ENCODE results near the gene CELF4. TPM values are rescaled to one million over a fixed set of nuclear protein-coding genes. Genes with fewer than 3 reads are reported as not detected.

The CELF4 gene
- total RNA-seq, 1 experiment from 2014 or later: not detected

DNA sequence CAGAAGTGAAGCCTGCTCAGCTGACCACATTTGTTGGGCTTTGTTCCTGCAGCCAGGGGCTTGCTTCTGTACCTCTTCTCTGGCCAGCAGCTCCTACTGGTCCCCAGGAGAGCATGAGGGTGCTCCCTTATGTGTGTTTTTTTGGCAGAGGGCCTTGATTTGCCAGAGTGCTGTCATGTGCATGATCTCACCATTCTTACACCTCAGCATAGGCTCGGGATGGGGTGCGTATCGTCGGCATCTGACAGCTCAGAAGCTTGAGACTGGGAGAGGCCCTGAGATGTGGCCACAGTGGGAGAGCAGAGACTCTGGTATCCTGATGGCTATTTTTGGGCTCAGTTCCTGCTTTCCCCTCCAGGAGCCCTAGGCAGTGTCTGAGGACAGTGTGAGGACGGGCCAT is 71.2 kb downstream of the CELF4 start:
- DNase-seq (ENCODE audit: low spot score): no peak

DNA sequence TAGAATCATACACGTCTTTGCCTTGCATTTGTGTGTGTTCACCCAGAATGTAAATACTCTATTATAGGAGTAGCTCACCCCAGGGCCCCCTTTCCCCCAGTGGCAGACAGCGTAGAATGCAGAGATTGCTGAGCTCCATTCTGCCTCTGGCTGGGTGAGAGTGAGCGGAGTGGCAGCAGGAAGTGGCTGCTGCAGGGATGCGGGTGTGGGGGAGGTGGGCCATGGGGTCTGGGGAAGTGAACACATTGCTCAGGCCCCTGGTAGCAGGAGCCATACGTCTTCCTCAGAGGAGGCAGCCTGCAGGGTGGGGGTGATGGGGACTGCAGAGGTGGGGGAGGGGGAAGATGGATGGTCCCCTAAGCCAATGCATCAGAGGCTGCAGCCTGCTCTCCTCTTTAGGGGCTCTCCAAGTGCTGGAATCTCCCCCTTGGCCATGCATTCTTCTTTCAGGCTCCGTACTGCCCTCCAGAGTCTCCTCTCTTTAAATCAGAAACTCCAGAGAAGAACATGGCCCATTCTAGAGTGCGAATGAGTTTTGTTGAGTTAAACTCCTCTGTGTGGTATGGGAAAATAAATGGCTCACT is 72.2 kb downstream of the CELF4 start:
- DNase-seq (ENCODE audit: low spot score): no peak

DNA sequence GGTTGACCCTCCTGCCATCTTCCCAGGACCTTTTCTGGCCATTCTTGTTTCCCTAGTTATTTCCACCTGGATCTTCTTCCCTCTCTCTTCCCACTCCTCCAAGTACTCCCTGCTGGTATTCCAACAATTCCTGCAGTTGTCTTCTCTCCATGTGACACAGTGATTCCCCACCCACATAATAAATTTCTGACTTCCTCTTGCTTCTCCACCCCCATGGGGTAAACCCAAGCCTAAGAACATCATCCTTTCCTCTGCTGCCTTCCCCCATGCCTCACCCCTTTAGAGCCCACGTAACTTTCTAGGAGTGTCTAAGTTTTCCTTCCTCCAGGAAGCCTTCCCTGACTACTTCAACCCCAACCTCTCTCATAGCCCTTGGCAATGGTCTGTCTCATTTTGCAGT is 72.6 kb downstream of the CELF4 start:
- DNase-seq (ENCODE audit: low spot score): no peak

DNA sequence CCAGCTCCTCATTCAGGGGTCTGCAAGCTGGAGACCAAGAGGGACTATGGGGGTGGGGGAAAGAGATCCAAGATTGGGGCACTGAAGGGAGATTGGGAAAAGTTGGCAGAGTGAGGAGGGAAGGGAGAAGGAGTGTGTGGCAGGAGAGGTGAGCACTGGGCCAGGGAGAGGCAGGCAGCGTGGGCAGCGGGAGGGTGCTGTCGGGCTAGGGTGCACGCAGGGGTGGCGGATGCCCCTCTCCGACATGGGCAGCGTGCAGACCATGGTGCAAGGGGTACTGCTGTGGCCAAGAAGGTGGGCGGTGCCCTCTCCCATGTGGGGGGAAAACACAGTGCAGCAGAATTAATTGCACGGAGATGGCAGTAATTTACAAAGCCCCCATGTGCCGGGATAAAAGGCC is 74.1 kb downstream of the CELF4 start:
- DNase-seq (ENCODE audit: low spot score): no peak

DNA sequence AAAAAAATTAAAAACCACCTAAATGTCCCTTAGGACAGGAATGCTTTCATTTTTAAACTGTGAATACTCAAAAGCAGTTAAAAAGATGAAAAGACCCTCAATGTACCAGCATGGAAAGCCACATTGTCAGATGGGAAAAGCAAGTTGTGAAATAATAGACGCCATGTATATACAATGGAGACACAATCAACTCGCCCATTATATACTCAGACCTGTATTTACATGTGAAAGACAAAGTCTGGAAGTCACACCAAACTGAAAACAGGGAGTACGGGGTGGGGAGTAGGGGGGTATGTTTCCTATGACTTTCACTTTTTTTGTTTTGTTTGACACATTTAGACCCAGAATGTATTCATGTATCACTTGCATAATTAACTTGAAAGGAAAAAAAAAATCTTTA is 75.6 kb downstream of the CELF4 start:
- no peak for DNase-seq (ENCODE audit: low spot score)

DNA sequence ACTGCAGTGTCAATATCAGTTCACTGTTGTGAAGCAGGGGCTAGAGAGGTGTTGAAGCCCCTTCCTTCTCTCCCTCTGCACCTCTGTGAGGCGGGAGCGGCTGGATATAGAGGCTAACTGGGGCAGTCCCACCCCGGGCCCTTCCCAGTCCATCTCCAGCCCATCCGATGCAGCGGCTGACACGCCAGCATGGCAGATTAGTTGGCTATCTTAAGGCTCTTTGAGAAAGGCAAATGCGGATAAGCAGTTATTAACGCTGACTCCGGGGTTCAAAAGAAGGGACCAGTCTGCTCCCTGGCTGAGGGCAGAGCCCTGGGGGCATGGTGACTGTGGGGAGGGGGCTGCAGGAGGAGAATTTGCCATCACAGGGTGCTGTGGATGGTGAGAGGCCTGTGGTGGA is 76.6 kb downstream of the CELF4 start:
- DNase-seq (ENCODE audit: low spot score): no peak

DNA sequence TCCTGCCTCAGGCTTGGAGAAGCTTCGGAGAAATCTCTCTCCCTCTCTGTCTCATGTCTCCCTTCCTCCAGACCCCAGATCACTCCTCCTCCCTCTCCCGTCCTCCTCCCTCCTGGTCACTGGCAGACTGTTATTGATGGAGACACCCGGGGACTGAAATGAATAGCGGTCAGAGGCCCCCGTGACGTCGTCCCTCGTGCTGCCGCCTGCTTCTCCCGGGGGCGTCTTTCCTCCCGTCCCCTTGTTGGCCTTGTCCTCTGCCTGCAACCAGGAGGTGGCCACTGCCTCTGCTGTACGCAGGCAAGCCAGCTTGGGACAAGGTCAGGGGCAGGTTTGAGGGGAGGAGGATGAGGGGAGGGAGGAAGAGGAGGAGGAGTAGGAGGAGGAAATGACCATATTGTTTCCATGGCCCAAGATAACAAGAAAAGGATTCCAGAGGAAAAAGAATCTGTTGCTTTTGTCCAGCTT is 78.2 kb downstream of the CELF4 start:
- no peak for DNase-seq (ENCODE audit: low spot score)

DNA sequence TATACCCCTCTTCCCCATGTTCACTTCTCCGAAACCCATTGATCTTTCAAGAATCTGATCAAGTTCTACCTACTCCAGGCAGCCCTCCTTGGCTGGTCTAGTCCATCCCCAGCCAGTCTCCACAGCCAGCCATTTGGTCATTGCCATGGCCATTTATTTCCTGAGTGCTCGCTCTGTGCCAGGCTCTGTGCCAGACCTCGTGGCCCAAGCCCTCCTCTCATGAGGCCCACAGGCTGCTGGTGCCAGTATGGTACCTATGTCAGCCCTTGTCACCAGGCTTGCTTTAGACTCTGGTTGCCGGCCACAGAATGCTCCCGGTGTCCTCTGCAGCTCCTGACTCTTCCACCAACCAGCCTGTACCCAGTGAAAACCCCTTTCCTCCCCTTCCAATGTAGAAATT is 78.8 kb downstream of the CELF4 start:
- DNase-seq (ENCODE audit: low spot score): no peak

DNA sequence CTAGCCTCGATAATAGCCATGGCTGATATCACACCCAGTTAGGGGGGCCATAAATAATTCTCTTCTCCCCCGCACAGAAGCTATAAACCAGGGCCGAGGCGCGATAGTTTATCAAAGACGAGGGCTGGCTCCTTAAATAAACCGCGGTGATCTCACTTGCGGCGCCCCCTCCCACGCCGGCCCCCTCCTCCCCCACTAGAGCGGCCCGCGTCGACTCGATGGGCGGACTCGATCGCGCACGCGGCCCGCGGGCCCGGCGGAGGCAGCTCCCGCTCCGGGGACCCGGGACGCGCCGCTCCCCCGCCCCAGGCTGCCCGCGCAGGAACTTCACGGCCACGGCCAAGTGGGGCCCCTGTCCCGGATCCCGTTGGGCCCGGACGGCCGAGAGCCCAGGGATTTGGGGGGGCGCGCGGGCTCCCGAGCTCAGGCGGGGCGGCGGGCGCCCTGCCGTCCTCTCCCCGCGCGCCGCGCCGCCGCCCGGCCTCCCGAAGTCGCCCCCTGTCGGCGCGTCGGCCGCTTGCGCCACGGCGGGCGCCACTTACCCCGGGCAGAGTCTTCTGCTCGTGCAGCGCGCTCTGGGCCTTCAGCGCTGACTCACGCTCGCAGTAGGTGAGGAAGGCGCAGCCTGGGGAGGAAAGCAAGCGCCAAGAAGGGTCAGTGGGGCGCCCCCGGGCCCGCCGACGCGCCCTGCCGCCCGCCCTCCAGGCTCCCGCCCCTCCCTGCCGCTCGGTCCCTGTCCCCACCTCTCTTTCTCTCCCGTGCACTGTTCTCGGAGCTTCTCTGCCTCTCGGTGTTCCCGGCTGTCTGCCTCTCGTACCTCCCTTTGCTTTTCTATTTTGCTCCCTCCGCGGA is 80.4 kb downstream of the CELF4 start:
- DNase-seq (ENCODE audit: low spot score): no peak

DNA sequence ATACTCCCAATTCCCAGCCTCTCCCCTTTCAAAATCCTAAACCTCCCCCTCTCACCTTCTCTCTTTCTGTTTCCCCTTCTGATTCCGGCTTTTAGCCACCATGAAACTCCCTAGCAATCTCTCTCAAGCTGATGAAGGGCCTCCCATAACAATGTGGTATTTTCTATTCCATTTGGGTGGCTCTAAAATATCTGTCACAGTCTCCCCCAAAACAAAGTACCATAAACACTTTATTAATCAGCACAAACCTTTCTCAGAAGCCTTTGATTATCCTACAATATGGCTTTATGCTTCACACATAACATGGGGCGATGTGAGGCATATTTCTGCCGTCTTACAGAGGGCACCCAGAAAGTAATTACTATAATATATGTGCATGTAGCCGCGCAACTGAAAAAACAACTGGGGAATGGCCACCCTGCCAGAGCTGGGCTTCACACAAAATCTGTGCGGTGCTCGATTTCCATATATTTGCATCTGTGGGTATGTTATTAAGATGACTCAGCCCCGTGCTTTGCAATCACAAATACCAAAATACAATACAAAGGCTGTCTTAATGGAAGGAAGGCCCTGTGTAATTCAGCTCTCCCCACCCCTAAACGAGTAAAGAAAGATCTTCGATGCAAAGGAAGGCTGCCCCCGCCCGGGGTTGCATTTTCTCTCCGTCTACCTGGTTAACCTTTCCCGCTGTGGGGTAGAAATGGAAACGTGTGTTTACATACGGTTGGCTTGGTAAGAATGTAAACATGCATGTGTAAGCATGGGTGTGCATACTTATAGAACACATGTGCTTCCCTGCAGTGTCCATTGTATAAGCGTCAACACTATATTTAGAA is 81.4 kb downstream of the CELF4 start:
- DNase-seq (ENCODE audit: low spot score): no peak

DNA sequence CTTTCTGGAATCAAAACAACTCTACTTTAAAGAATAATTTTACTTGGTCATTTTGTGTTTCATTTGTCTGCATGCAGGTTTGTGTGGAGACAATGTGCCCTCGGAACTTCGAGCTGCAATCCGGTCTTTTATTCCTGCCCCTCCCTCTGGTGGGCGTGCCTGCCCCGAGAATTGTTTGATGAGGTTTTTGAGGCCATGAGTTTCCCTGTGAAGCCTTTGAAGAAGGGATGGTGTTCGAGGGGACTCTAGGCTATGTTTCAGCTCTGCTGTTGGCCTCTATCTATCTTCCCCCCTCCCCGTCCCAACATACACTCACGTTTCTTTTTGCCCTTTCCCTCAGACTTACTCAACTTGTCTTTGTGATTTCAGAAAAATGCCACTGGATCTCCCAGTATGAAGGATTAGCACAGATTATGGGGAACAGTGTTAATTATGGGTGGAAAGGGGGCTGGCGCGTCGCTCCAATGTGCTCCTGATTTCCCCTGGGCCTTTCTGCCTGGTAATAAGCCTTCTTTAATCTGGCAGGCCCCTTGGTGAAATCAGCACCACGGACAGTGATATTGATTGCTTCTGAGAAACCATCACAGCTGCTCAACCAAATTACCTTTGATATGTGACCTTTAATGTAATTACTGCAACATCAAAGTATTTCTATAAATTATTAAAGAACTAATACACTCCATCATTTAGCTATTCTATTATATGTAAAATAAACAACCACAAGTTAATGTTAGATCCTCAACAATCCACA is 82.2 kb downstream of the CELF4 start:
- DNase-seq (ENCODE audit: low spot score): no peak

DNA sequence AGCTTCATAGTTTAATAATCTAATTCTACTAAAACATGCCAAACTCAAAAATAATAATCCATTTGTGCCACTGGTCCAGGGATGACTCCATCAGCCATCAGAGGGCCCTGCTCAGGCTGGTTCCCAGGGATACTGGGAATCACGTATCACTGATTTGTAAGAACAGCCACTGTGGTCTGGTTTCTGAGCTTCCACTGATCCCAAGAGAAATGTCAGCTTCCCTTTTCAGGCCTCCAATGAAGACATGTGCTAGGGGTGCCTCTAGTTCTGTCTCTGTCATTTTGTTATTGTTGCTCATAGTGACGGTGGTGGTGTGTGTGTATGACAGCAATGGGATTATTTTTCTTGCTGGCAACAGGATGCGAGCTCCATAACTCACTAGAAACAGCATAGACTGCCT is 83.2 kb downstream of the CELF4 start:
- no peak for DNase-seq (ENCODE audit: low spot score)

DNA sequence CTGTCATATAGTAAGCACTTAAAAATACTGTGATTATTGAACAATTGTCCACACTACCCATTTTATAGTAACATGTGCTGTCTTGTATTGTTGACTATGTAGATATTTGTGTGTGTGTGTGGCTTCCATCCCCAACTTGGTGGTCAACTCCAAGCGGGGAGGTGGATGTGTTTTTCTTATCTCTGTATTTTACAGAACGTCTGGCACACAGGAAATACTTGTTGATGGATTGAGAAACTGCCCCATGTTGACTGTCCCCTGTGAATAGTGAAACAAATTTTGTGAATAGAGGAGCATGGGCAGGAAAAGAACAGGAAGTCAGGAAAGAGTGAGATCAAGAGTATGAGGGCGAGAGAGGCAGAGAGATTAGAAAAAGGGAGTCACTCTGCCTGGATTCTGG is 83.6 kb downstream of the CELF4 start:
- DNase-seq (ENCODE audit: low spot score): no peak

DNA sequence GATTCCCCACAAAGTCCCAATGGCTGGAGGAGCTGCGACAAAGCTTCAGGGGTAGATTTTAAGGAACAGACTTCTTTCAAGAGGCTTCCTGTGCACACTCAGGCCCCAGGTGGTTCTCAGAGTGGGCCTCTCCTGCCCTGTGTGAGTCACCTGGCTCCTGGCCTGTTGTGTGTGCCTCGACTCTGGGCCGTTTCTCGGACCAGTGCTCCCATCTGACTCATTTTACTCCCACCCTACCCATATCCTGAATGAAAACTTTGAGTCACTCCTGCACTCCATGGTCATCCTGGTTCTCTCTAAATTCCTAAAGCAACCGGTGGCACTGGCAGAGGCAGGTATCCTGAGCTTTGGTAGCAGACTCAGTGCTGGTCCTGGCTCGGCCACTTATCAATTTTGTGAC is 84.1 kb downstream of the CELF4 start:
- DNase-seq (ENCODE audit: low spot score): no peak

DNA sequence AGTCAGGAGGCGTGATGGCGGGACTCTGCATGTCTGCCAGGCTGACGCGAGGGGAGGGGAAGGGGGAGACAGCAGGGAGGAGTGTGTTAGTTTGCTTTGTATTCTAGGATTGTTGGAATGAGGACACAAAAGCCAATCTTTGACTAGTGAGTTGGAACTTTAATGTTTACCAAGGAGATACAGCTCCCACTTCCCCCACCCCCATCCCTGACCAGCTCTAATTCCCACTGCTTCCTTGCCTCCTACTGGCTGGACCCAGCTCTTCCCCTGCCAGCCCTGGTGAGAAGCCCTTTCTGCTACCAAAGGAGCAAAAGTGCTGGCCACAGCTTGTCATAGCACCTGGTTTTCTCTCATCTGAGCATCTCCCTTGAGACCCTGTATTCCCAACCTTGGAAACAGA is 84.5 kb downstream of the CELF4 start:
- no peak for DNase-seq (ENCODE audit: low spot score)

DNA sequence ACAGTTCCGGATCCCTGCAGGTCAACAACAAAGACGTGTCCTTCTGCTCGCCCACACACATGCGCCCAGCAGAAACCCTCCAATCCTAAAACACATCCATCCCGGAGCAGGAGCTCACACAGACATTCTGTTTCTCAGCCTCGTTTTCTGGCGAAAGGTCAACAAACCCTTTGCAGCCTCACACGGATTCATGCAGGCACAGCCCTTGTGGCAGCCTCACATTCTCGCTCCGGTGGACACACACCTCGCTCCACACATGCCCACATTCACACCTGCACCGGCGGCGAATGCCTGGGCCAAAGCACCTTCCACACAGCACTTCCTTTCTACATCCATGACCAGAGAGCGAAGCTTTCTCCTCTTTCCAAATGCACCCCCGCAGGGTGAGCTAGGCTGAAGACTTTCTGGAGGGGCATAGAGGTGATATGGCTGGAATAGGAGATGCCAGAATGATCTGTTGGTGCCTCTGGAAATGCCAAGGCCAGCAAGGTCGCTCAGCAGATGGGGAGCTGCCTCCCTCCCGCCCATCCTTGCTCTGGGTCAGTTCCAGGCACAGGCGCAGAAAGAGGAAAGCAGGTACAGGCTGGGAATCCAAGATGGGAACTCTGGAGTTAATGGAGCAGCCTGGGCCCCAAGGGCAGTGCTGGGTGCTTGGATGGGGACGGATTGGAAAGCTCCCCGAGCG is 88.8 kb downstream of the CELF4 start:
- no peak for DNase-seq (ENCODE audit: low spot score)

DNA sequence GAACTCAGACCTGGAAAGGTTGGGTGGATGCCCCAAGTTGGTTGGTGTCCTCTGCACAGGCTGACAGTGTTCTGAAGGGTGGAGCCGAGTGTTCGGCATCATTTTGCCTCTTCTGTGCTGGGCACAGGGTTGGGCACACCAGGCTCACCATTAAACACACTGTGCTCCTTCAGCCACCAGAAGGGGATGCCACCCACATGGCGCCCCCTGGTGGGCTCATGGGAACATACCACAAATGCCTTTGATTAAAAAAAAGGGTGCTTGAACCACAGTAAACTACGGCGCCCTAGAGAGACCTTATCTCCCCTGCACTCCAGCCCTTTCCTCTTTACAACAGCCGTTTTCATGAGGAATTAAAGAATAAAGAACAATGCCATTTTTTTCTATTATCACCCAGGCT is 89.4 kb downstream of the CELF4 start:
- DNase-seq (ENCODE audit: low spot score): no peak

DNA sequence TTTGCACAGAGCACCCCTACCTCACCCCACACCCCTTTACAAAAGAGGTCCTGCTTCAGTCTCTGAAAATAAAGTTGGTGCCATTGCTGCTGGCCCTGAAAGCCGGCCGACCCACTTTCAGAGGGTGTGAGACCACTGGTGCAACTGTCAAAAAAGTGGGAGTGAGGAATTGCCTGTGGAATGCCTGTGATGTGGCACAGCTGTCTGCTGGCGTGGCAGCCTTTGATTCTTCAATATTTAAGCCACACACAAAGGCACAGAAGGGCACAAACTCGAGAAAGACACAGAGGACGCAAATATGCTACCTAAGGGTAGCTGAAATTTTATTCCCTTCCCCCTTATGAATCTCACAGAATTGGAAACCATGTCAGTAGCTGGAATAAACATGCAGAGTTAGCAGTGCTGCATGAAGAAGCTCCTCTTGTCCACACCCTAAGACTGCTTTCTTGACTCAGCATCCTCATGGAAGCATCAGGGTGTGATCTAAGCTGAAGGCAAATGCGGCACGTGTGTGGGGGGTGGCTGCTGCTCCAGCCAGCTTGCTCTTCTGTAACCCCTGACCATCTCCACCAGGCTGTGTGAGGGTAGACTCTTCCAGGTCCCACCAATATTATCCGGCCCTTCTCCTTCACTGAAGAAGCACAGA is 92.3 kb downstream of the CELF4 start:
- no peak for DNase-seq (ENCODE audit: low spot score)

DNA sequence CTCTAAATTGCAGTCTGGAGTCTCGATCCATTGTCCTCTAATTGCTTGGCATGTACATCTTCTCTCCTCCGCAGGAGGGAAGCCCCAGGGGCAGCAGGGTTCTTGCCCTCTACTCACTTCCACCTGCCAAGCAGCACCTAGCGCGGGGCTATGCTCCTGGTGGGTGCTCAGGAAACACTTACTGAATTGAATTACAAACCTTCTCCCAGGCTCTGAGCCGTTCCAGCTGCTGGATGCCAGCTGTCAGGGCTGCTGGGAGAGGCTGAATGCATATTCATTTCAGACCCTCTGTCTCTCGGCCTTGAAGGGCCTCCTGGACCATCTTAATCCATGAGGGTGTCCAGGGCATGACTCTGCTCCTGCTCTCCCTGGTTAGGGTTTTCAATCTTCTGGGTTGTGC is 94.0 kb downstream of the CELF4 start:
- no peak for DNase-seq (ENCODE audit: low spot score)

DNA sequence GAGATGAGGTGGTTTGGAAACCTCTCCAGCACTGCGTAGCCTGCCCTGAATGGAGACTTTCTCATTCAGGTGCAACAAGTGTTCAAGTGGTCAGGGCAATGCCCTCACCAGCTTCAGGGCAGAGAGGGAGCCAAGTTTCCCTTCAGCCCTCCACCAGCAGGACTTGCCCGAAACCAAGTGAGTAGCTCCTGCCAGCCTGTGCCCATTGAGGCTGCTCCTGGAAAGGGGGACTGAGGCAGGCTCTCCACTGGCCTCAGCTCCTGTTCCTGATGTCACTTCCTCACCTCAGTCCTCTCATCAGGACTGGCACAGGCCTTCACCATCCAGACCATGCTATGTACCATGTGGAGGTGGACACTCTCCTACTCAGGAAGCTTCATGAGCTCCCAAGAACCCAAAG is 94.6 kb downstream of the CELF4 start:
- no peak for DNase-seq (ENCODE audit: low spot score)

All from H4 (cell line).